Stimulated activated CD8-positive, alpha-beta memory T cell treated with anti-CD3 and anti-CD28 coated beads, Interleukin-15, amount 100 ng/mL, for 48 hours (primary cell): ENCODE data around the gene ZBTB16.

Experiments used
- DNase-seq, 2 donors: peaks; one replicate each; pipeline ENCODE4 v3.0.0-alpha.2; 2020; ENCODE audit warnings: low read depth in 2 of 2

The ZBTB16 gene

DNA sequence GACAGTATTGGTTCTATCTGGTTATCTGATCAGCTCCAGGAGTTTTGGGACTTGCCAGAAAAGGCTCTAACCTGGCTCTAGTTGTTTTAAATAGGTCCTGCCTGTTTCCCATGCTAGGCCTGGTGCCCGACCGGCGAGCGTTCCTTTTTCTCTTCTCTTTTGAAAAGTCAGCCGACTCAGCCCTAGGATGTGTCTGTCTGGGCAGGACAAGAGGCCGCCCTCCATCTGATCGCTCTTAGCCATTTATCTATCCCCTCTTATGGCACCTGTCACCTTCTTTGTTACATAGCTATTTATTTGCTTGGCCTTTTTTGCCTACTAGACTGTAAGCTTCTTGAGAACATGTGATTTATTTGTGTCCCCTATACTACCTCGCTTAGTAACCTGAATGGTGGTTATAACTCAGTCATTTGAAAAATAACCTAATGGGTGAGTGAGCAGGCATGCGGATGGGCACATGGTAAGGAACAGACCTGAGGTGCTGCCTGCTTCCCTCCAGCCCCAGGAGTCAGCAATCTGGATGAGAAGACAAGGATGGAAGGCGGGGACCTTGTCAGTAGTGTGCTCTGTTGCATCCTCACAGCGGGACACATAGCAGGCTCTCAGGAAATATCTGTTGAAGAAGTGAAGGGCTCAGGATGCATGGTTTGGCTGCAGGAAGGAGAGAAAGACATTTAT is 108.4 kb downstream of the ZBTB16 start:
- DNase-seq = no peak

DNA sequence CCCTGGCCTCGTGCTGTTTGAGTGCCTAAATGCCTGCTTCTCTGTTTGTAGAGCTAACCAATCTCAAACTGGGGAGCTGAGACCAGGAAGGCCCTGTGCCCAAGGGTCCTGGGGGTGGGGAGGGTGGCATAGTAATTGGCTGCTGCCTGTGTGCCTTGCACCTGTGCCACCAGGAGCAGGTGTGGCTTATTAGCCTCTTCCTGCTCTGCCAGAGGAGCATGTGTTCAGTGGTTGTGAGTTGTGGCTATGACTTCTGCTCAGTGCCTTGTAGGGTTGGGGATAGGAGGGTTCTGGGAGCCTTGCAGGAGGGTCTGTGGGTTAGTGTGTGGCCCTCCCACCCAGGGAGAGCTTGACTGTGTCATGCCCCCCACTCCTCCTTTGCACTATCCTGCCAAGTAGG is 109.2 kb downstream of the ZBTB16 start:
- DNase-seq = no peak

DNA sequence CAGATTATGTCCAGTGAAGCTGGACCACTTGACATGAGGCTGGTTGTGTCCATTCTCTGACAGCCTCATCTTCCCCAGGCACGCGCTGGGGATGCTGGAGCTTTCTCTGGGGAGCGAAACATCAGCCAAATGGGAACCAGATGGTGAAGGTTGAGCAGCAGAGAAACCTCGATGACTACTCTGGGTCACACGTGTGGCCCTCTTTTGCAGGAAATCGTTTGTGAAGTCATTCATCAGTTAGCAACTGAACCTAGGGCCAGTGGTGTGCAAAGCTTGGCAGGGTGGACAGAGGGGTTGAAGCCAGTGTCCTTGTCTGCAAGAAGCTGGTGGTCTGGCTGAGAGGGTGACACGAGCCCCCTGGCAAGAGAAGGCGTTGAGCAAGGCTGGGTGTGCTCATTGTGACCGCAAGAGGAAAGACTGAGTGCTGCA is 109.8 kb downstream of the ZBTB16 start:
- no peak for DNase-seq

DNA sequence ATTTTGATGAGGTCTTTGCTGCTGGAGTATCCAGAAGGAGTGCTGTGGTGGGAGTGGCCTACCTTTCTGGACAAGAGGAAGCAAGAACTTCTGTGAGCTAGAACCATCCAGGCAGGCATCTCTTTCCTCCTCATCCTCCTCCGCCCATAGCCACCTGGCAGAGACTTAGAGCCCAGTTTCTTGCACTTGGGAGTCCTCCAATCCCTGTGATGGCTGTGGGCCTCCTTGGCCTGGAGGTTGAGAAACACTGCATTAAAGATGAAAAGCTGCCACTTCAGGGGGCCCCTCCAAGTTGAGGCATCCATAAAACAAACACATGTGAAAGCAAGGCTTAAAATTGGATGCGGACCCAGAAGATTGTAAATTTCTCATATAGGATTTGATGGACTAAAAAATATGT is 110.3 kb downstream of the ZBTB16 start:
- DNase-seq = no peak

DNA sequence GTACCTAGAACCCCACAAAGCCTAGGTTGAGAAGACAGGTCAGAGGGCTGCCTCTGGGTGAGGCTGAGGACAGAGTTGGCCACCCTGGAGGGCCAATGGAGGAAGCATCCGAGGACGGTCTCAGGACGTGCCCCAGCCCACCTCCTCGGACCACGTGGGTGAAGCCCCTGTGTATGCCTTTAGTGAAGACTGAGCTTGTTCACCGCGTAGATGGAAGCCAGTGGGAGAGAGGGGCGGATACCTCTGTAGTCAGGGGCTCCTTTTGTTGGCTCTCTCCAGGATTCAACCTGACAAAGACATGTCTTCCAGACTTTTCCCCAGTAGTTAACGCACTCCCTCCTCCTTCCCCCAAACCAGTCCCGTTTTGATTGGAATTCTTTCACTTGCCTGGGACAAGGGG is 110.7 kb downstream of the ZBTB16 start:
- no peak for DNase-seq

DNA sequence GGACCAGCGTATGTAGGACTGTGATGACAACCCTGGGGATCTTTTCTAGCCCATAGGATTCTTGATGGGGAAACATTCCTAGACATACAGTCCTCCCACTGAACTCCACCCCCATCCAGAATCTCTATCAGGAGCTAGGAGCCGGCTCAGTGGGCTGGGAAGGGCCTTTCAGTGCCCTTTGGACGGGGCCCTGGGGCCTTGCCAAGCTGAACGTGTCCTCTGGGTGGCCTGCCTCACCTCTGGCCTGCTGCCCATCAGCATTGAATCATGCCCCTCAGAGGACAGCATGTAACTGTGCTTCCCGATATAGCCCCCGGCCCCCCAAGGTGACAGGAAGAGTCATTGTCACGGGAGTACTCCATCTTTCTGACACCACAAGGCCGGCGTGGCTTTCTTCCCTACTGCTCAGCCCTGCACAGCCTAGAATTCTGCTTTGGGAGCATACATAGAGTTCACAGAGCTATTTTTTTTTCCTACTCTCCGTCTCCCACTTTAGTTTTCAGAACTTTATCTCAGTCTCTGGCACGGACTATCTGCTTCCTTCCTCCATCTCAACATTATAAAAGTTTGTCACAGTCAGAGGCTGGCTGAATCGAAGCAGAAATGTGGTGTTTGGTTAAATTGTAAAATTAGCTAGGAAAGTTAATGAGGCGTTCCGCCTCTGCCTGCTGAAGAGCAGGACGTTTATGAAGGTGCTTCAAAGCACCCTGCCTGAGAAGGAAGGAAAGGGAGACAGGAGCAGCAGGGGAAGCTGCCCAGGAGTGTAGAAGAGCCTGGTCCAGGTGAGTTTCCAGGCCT is 111.9 kb downstream of the ZBTB16 start:
- DNase-seq = no peak

DNA sequence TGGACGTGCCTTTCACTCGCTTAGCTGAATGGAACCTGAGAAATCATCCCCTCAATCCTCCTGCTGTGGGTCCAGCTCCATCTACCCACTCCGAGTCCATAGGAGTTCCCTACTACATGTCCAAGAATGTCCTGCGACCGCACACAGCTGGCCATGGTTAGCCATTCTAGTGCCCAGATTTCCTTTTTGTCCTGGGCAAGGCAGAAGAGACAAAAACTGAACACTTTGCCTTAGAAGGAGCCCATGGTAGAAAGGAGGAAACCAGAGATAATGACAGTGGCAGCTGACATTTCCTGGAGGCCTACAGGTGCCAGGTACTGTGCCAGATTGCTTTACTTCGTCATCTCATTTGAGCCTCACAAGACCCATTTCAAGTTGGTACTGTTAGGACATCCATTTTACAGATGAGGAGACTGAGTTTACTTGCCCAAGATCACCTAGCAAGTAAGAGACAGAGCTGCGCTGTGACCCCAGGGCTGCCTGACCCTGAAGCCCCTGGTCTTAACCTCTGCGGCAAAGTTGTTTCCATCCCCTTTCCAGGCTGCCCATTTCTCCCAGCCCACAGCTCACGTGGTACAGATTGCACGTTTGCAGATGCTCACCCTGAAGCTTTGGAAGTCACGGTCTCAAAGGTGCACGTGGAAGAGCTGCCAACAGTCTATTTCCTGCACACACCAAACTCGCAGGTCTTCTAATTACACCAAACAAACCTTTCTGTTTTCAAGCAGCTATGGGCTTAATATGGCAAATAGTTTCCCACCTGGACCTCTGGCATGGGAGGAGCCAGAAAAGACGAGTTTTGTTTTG is 112.7 kb downstream of the ZBTB16 start:
- no peak for DNase-seq

DNA sequence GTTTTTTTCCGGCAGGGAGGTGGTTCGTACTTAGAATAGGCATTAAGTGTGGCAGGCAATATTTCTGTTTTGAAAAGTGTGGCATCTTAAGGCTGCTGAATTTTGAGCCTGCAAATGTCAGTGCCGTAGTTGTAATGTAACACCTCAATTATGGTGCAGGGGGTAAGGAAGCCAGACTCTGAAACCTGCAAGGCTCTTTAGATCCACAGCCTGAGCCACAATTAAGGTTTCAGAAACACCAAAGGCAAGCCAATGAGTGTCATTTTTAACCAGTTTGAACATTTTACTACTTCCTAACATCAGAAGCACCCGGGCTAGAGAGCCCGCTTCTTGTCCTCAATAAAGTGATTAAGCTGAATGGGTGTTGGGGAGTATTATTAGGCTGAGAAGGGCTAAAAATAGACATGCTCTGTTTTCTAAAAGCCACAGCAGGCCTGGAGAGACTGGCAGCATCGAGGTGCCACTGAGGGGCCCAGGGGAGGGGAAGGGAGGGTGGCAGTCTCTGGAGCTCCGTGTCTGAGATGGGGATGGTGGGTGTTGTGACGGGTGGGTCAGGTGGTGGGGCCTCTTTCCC is 113.4 kb downstream of the ZBTB16 start:
- DNase-seq = no peak

DNA sequence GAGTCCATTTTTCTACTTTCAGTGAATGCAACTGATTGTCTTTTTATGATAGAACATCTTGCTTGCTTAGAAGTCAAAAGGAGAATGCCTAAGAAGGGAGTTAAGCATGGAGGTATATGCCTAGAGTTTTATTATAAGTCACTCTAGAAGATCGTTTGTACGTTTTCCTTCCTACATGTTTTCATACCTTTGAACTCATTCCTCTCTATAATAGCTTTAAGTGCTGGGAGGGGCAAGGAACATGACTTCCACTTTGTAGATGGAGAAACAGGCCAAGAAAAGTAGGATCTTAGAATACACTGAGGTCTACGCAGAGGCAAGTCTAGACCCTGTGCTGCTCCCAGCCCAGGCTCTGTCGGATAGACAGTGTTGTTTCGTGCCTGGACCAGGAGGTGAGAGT is 114.3 kb downstream of the ZBTB16 start:
- no peak for DNase-seq

DNA sequence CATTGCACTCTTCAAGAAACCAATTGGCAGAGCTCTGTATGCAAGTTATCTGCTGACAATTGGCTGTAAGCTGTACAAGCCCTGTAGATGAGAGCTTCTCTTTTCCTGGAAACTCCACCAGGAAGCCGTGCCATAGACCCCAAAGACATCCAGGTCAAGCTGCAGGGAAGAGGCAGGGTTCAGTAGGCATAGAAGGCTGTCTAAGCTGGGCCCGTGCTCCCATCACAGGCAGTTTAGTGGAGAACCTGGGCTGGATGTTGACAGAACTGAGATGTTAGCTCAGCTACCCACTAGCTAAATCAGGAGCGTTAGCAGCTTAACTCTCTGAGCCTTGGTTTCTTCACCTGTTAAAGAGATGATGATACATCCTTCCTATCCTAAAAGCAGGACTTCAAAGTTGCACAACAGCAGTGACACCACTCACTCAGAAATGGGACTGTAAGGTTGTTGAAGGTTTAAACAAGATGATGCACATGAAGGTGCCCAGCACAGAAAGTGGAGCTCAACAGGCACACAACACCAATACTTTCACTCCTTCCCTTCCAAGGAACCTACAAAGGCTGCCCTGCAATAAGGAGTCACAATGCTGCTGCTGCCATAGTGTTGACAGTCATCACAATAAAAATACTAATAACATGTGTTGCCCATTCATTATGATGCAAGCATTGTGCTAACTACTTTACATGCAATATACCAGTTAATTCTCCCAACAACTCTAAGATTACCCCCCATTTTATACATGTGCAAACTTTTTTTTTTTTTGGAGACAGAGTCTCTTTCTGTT is 115.4 kb downstream of the ZBTB16 start:
- no peak for DNase-seq

DNA sequence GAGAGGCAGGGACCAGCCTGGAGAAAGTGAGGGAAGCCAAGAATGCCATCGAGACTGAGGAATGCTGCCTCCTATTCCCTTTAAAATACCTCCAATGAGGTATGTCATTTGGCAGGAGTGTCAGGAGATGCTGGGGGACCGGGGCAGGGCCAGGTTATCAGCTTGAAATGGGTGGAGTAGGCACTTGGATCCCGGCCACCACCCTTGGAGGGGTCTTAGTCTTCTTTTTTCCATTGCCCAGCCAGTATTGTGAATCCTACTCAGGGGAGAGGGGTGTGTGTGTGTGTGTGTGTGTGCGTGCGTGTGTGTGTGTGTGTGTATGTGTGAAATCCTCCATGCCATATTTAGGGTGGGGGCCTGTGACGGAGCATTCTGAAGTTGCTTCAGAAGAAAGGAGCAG is 116.2 kb downstream of the ZBTB16 start:
- DNase-seq = no peak

DNA sequence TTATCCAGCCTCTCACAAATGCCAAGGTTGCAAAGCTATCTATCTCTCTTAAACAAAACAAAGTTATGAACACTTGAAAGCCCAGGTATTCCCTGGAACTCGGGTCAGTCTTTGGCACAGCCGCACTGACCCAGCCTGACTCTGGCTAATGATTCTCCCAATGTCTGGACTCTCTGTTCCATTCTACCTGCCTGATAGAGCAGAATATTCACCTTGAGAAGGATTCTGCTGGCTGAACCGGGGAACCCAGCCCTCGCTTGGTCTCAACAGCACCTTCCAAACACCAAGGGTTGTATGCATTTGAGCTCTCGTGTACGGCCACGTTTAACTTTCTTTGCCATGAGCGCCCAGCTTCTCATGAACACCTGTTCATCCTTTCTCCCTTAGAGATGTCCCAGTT is 116.8 kb downstream of the ZBTB16 start:
- no peak for DNase-seq

DNA sequence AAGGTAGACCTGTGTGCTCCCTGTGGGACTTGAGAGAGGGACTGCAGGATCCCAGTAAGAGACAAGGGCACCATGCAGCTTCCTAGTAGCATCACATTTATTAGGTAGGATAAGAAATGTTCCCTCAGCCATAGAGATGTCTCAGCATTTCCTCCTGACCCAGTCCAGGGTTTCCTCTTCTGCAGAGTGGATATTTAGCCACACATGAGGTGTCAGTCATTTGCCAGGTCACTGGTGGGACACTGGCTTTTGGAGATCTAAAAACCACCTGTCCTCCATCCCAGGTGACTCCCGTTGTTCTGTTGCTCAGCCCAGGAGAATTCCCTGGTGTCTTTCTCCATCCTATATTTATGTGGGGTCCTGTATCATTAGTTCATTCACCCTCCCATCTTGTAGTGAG is 119.1 kb downstream of the ZBTB16 start:
- no peak for DNase-seq

DNA sequence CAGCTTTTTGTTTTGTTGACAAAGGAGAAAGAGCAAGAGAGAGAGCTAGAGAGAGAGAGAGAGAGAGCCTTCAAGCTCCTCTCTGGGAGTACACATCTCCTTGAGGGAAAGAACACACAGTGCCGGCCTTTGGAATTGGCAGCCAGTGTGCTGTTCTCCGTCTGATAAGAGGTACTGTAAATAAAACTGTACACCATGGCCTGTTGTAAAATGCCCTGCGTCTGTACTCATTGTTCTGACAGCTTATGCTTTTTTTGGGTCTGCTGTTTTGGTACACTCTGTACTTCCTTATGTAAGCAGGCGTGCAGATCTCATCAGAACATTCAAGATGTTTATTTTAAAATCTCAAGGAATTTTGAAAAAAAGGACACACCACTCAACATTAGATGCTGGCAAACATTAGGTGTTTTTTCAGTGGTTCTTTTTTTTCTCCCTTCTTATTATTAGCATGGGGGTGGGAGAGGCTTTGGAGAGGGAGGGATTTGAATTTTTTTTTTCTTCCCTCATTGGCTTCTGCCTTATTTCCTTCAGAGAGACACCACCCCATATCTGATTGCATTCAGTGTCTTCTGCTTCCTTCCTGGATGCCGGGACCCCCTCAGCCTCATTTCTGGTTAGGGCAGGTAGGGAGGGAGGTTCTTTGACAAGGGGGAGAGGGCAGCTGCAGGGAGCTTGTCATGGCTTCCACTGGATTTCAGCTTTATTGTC is 119.9 kb downstream of the ZBTB16 start:
- no peak for DNase-seq

DNA sequence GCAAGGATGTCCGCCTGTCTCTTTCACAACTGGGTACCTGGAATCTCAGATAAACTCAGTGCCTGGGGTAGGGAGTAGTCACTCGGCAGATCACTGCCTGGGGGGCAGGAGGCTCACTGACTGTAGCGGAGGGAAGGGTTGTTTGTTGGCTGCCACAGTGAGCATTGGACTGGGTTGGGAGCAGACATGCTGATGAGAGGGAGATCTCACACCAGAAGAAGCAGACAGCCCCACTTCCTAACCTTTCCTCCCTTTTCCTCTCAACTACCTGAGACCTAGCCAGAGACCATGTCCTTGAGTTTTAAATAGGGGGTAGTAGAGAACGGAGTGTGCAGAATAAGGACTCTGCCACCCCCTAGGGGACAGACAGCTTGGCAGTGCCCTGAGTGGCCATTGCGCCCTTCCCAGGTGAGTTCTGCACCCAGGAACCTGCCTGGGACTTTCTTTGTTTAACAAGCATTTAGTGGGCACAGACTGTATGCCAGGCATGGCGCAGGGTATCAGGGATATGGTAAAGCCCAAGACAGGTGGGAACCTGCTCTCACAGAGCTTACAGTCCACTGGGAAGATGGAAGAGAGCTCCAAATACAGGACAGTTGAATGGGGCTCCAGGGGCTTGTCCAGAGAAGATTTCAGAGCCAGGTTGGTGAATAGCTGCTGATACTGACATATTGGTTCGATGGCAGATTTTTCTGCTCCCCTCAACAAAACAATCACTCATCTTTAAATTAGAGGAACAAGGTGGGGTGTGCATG is 121.0 kb downstream of the ZBTB16 start:
- DNase-seq = no peak

DNA sequence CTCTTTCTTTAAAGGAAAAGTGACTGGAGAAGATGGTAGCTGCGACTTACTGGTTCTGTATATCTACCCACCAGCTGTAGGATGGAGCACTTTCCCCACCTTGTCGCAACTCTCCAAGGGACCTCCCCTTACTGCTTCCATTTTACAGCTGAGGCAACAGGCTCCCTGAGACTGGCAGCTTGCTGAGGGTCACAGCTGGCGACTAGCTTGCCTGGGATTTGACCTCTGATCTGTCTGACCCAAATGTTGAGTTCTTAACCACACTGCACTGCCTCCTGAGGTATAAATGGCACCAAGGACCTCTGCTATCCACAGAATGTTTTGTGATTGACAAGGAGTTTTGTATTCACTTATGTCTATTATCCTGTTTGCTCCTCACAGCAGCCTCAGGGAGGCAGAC is 121.7 kb downstream of the ZBTB16 start:
- no peak for DNase-seq

DNA sequence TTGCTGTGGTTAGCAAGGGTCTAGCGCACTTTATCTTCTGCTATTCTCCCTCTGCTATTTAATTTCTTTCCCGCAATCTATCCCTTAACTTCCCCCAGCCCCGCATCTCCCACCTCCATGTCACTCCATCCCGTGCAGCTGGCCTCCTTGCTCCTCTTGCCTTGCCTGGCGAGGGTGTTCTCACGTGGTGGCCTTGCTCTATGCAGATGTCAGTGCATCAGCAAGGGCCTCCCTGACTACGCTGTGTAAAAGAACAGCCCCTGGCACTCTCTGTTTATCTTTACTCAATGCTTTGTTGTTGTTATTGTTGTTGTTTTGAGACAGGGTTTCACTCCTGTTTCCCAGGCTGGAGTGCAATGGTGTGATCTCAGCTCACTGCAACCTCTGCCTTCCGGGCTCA is 122.2 kb downstream of the ZBTB16 start:
- no peak for DNase-seq

DNA sequence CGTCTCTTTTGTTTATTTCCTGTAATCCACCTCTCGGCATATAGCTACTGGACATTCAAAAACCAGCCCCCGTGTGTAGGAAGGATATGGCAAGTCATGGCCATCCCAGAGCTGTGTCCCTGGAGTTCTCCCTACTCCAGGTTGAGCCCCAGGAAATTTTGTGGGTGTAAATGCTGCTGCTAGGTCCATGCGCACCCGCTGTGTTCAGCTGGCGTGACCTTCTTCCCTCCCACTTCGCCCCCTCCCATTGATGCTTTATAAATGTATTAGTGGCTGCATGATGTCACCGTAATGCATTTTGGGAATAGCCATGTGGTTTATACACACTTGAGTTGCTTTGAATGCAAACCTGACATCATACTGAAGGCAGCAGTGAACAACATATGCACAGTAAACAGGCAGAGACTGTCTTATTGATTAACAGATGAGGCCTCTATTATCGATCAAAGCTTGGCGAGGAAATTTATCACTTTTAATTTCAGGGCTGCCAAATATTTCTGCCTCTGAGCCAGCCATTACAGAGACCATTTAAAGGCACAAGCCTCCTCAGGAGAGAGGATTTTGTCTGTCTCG is 123.0 kb downstream of the ZBTB16 start:
- no peak for DNase-seq

DNA sequence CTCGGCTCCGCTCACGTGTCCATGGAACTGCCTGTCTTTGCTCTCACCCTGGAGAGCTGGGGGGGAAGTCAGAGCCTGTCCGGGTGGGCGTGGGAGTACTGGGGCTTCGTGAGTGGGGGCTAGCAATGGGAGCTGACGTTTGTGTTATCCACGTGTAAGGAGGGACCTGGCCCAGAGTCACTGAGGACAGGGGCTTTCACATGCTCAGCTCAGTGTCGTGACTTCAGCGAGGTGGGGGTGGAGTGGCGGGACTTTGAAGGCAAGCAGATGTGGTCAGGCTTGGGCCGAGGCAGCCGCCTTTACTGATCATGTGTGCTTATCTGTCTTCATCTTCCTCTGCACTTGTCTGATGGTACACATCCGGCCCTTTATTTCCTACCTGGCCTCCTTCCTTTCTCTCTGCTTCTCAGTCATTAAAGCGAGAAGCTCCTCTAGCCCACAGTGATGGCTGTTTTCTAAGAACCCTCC is 123.6 kb downstream of the ZBTB16 start:
- peak; percentile 41 to 43 for DNase-seq

DNA sequence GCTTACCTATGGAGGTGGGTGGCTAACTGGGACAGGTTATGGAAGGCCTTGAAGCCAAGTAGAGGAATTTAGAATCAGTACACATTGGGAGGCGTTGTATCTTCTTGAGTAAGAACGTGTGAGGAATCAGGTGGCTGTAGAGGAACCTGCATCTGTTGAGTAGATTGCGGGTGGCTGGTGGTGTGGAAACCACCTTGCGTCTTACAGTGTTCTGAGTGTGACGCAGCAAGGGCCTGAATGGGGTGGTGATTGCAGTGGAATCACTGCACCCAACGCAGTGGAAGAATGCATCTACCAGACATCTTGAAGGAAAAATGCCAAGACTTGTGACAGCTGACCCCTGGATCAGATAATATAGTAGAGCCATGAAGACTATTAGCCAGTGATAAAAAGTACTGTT is 125.9 kb downstream of the ZBTB16 start:
- DNase-seq = no peak
